ENCODE data around the gene AQP6. TPM values are rescaled to one million over a fixed set of nuclear protein-coding genes. Genes with fewer than 3 reads are reported as not detected.
A peak's percentile ranks its signal among the peaks of the same experiment; 100 is the strongest.

AQP6 gene
- total and polyA plus RNA-seq, 8 donors: 0.18 to 0.58 (median 0.45) TPM; not detected in 5

GRCh38 chr12:50018154-50018553 is 45.4 kb downstream of the AQP6 start:
- intact Hi-C loops (cut with DNase I; ENCODE audit: low total_unique reads): no loop called here
- no peaks in the 10 kb centered on the region for H3K27me3 ChIP-seq
- peak in 1 of 2 donors; percentile 27 for DNase-seq
- no peaks in the 10 kb centered on the region for H3K9me3 ChIP-seq
- H3K4me3 ChIP-seq: no peak overlapping the region
- peak overlapping the region in 4 of 5 donors; percentile 73 to 82 (median 78) for H3K27ac ChIP-seq
- 63 to 81% (median 72%) methylated on average over 3 of the region's 3 CpGs for WGBS, 5 donors
- peaks cover 0 to 13% (median 9%) of the 10 kb centered on the region in 4 donors for H3K36me3 ChIP-seq
- no peak for TF ChIP-seq POLR2A (IDR thresholded peaks at IDR 0.05)
- TF ChIP-seq CTCF (IDR thresholded peaks at IDR 0.05): no peak
- H3K4me1 ChIP-seq: peaks cover 0 to 22% (median 13%) of the 10 kb centered on the region in 4 donors

DNA sequence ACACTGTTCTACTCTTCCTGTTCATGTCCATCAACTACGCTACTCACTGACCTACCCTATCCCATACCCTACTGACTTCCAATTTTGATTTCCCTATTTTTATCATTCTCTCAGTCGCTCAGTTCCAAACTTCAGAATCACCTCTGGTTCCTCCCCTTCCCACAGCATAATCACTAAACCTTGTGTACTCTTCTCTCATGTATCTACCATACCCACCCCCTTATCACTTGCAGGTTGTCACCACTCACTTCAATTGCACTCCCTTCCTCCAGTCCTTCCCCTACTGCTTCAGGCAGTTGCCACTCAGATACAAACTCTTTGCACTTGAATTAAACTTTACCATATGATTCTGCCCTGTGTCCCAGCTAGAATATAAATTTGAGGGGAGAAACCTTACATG is 46.2 kb downstream of the AQP6 start:
- intact Hi-C loops (cut with DNase I; ENCODE audit: low total_unique reads): no loop called here
- H3K36me3 ChIP-seq: peaks cover 0 to 11% (median 6%) of the 10 kb centered on the region in 4 donors
- TF ChIP-seq POLR2AphosphoS5 (IDR thresholded peaks at IDR 0.05) (no peak), EP300 (IDR thresholded peaks at IDR 0.05) (no peak), CTCF (IDR thresholded peaks at IDR 0.05) (no peak), POLR2A (IDR thresholded peaks at IDR 0.05) (no peak)
- no peaks in the 10 kb centered on the region for H3K27me3 ChIP-seq
- H3K4me1 ChIP-seq: peaks cover 0 to 30% (median 13%) of the 10 kb centered on the region in 4 donors
- DNase-seq: no peak
- H3K4me3 ChIP-seq: no peak overlapping the region
- peak overlapping the region in 1 of 5 donors; percentile 82 for H3K27ac ChIP-seq
- WGBS, 5 donors: 86 to 98% (median 93%) methylated on average over 2 of the region's 2 CpGs
- no peaks in the 10 kb centered on the region for H3K9me3 ChIP-seq

- no peak overlapping the region for H3K4me3 ChIP-seq
- H3K4me1 ChIP-seq: peaks cover 0 to 35% (median 18%) of the 10 kb centered on the region in 4 donors
- no peaks in the 10 kb centered on the region for H3K9me3 ChIP-seq
- no peak overlapping the region for H3K27ac ChIP-seq
- H3K27me3 ChIP-seq: no peaks in the 10 kb centered on the region
- intact Hi-C loops (cut with DNase I; ENCODE audit: low total_unique reads): no loop called here
- TF ChIP-seq EP300 (IDR thresholded peaks at IDR 0.05) (no peak), POLR2AphosphoS5 (IDR thresholded peaks at IDR 0.05) (no peak), POLR2A (IDR thresholded peaks at IDR 0.05) (no peak), CTCF (IDR thresholded peaks at IDR 0.05) (no peak)
- 93 to 98% (median 98%) methylated on average over 2 of the region's 2 CpGs for WGBS, 5 donors
- H3K36me3 ChIP-seq: peaks cover 0 to 6% (median 2%) of the 10 kb centered on the region in 4 donors
- no peak for DNase-seq
Observed at GRCh38 chr12:50019524-50019923, 46.8 kb downstream of the AQP6 start.

DNA sequence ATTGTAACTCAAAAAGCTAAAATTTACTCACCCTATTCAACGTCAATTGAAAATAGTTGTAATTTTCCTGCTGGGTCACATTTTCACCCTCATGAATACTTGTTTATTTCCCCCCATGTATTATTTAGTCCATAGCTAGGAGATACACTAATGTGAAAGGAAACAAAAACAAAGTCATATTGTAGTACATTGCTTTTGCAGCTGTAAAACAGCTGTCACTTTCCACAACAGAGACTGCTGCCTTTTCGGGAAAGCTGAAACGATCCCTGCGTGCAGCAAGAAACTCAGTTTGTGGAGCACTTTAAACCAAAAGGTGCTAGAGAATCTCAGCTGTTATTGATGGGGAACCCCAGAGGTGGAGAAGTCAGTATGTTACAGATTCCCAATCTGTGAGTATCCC is 48.3 kb downstream of the AQP6 start:
- peak in 1 of 2 donors; percentile 15 for DNase-seq
- H3K4me3 ChIP-seq: no peak overlapping the region
- WGBS, 5 donors: 65 to 89% (median 70%) methylated on average over 4 of the region's 4 CpGs
- intact Hi-C loops (cut with DNase I; ENCODE audit: low total_unique reads): no loop called here
- TF ChIP-seq POLR2AphosphoS5 (IDR thresholded peaks at IDR 0.05) (no peak), CTCF (IDR thresholded peaks at IDR 0.05) (no peak), EP300 (IDR thresholded peaks at IDR 0.05) (no peak), POLR2A (IDR thresholded peaks at IDR 0.05) (no peak)
- H3K27me3 ChIP-seq: no peaks in the 10 kb centered on the region
- peak overlapping the region in 2 of 5 donors; percentile 18 to 37 for H3K27ac ChIP-seq
- H3K4me1 ChIP-seq: peaks cover 0 to 45% (median 26%) of the 10 kb centered on the region in 4 donors
- H3K9me3 ChIP-seq: no peaks in the 10 kb centered on the region
- H3K36me3 ChIP-seq: peaks cover 0 to 2% (median 0%) of the 10 kb centered on the region in 4 donors

Data from stomach (tissue), 9 donors.